ENCODE measurements around the gene HAP1. TPM values are rescaled to one million over a fixed set of nuclear protein-coding genes. Genes with fewer than 3 reads are reported as not detected.

HAP1 gene
- polyA plus RNA-seq, 1 of the 3 experiments (the other 2 are of a cell fraction), result 0.18 TPM

DNA sequence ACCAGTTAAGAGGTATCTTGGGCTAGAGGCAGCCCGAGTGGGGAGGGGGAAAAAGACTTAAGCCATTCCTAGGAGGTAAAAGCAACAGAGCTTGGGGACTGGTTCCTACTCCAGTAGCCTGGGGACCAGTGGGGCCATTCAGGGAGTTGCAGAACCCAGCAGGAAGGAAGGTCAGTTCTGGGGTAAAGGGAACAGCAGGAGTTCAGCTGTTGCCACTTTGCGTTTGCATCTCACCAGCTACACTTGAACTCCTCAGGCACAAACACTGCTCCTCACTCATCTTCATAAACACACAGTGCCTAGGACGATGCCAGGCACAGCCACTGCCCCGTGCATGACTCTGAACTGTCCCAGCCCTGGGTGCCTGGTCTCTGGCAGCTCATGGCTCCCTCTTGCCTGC is 4.0 kb downstream of the HAP1 start:
- H3K9me3 ChIP-seq, result no peaks in the 10 kb centered on the region
- H3K27me3 ChIP-seq (ENCODE audit: insufficient read depth), result peaks cover 48% of the 10 kb centered on the region
- DNase-seq, result no peak
- H3K27ac ChIP-seq (ENCODE audit: low read depth in 2 of 2, low read length in 1 of 2), result no peak overlapping the region
- no peak overlapping the region for H2AFZ ChIP-seq (ENCODE audit: low read depth)
- no peaks in the 10 kb centered on the region for H3F3A ChIP-seq (replicated peaks; ENCODE audit: insufficient read depth)
- no peaks in the 10 kb centered on the region for H3K9me2 ChIP-seq
- H4K20me1 ChIP-seq (ENCODE audit: insufficient read depth), result no peaks in the 10 kb centered on the region
- H3K9ac ChIP-seq, result no peak overlapping the region
- peaks cover 0 to 11% of the 10 kb centered on the region in 2 experiments; a peak in 1 of 4 replicates for H3K4me1 ChIP-seq (ENCODE audit: control insufficient read depth in 1 of 2, insufficient read depth in 2 of 2, low read depth in 1 of 2, low read length in 1 of 2)
- CTCF ChIA-PET, result interaction anchor here (1.9 to 24.8 kb wide), 3 partner anchors 35 to 73 kb away, joined by 10 to 405 read pairs (median 14); partner anchors contain the start of genes FKBP10, JUP and P3H4
- H3K79me2 ChIP-seq (ENCODE audit: insufficient read depth), result no peaks in the 10 kb centered on the region
- H3K36me3 ChIP-seq (replicated peaks in 1 of 2; ENCODE audit: control insufficient read depth in 1 of 2, insufficient read depth in 2 of 2, low read length in 1 of 2), result no peaks in the 10 kb centered on the region
- POLR2A ChIA-PET, result no interaction called here
- H3K4me3 ChIP-seq (ENCODE audit: low read depth in 2 of 2, low read length in 1 of 2), result no peak overlapping the region
- H3K4me2 ChIP-seq, result no peak overlapping the region
- TF ChIP-seq EP300 (IDR thresholded peaks at IDR 0.05; ENCODE audit: borderline replicate concordance in 1 of 2, low read depth in 1 of 2, low read length in 1 of 2) (no peak), GABPA (IDR thresholded peaks at IDR 0.05; ENCODE audit: low read depth) (no peak), NRF1 (IDR thresholded peaks at IDR 0.05; ENCODE audit: low read depth, low read length) (no peak), SIN3A (IDR thresholded peaks at IDR 0.05; ENCODE audit: borderline replicate concordance, low read depth, low read length) (no peak), RXRA (IDR thresholded peaks at IDR 0.05; ENCODE audit: borderline replicate concordance, low read depth) (no peak), GATA2 (CRISPR knock-in tag; IDR thresholded peaks at IDR 0.05) (no peak), TEAD4 (IDR thresholded peaks at IDR 0.05; ENCODE audit: borderline replicate concordance, insufficient read depth) (no peak), TCF12 (IDR thresholded peaks at IDR 0.05) (no peak)
- TF ChIP-seq, protein P1, sequence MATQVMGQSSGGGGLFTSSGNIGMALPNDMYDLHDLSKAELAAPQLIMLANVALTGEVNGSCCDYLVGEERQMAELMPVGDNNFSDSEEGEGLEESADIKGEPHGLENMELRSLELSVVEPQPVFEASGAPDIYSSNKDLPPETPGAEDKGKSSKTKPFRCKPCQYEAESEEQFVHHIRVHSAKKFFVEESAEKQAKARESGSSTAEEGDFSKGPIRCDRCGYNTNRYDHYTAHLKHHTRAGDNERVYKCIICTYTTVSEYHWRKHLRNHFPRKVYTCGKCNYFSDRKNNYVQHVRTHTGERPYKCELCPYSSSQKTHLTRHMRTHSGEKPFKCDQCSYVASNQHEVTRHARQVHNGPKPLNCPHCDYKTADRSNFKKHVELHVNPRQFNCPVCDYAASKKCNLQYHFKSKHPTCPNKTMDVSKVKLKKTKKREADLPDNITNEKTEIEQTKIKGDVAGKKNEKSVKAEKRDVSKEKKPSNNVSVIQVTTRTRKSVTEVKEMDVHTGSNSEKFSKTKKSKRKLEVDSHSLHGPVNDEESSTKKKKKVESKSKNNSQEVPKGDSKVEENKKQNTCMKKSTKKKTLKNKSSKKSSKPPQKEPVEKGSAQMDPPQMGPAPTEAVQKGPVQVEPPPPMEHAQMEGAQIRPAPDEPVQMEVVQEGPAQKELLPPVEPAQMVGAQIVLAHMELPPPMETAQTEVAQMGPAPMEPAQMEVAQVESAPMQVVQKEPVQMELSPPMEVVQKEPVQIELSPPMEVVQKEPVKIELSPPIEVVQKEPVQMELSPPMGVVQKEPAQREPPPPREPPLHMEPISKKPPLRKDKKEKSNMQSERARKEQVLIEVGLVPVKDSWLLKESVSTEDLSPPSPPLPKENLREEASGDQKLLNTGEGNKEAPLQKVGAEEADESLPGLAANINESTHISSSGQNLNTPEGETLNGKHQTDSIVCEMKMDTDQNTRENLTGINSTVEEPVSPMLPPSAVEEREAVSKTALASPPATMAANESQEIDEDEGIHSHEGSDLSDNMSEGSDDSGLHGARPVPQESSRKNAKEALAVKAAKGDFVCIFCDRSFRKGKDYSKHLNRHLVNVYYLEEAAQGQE (IDR thresholded peaks at IDR 0.05; ENCODE audit: low read depth, low read length), result no peak
- TF ChIP-seq, protein P2, sequence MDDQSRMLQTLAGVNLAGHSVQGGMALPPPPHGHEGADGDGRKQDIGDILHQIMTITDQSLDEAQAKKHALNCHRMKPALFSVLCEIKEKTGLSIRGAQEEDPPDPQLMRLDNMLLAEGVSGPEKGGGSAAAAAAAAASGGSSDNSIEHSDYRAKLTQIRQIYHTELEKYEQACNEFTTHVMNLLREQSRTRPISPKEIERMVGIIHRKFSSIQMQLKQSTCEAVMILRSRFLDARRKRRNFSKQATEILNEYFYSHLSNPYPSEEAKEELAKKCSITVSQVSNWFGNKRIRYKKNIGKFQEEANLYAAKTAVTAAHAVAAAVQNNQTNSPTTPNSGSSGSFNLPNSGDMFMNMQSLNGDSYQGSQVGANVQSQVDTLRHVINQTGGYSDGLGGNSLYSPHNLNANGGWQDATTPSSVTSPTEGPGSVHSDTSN (IDR thresholded peaks at IDR 0.05), result no peak
- TF ChIP-seq, protein P3, sequence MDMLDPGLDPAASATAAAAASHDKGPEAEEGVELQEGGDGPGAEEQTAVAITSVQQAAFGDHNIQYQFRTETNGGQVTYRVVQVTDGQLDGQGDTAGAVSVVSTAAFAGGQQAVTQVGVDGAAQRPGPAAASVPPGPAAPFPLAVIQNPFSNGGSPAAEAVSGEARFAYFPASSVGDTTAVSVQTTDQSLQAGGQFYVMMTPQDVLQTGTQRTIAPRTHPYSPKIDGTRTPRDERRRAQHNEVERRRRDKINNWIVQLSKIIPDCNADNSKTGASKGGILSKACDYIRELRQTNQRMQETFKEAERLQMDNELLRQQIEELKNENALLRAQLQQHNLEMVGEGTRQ (IDR thresholded peaks at IDR 0.05; ENCODE audit: borderline replicate concordance, low read depth, low read length), result no peak
- TF ChIP-seq, protein P4, sequence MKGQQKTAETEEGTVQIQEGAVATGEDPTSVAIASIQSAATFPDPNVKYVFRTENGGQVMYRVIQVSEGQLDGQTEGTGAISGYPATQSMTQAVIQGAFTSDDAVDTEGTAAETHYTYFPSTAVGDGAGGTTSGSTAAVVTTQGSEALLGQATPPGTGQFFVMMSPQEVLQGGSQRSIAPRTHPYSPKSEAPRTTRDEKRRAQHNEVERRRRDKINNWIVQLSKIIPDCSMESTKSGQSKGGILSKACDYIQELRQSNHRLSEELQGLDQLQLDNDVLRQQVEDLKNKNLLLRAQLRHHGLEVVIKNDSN (IDR thresholded peaks at IDR 0.05; ENCODE audit: borderline replicate concordance, low read depth), result no peak
- TF ChIP-seq, protein P5, sequence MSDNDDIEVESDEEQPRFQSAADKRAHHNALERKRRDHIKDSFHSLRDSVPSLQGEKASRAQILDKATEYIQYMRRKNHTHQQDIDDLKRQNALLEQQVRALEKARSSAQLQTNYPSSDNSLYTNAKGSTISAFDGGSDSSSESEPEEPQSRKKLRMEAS (IDR thresholded peaks at IDR 0.05; ENCODE audit: low read depth), result no peak
- WGBS (ENCODE audit: low lambda C conversion rate), result 22% methylated on average over 4 of the region's 4 CpGs

Measured in SK-N-SH (cell line).